KOPT-K1 (cell line): ENCODE results near the gene PHRF1.
A peak's percentile ranks its signal among the peaks of the same experiment; 100 is the strongest.

Experiments
- H3K27ac ChIP-seq: fragments of 200-600 bp; sonication (generic); 2 replicates; pipeline ENCODE4 v1.5.1; 2016; ENCODE audit warnings: antibody characterized with exemption, mild to moderate bottlenecking, low read depth, low read length; ENCODE audit not compliant: poor library complexity, severe bottlenecking
- H3K36me3 ChIP-seq: fragments of 200-600 bp; sonication (generic); 2 replicates; pipeline ENCODE4 v1.5.1; 2017; ENCODE audit warnings: antibody characterized with exemption, mild to moderate bottlenecking, low read length, moderate library complexity; ENCODE audit not compliant: insufficient read depth
- H3K9me3 ChIP-seq: fragments of 200-600 bp; sonication (generic); 2 replicates; pipeline ENCODE4 v1.5.1; 2017; ENCODE audit warnings: antibody characterized with exemption, low read length, mild to moderate bottlenecking; ENCODE audit not compliant: insufficient read depth, poor library complexity, severe bottlenecking

PHRF1 gene, protein sequence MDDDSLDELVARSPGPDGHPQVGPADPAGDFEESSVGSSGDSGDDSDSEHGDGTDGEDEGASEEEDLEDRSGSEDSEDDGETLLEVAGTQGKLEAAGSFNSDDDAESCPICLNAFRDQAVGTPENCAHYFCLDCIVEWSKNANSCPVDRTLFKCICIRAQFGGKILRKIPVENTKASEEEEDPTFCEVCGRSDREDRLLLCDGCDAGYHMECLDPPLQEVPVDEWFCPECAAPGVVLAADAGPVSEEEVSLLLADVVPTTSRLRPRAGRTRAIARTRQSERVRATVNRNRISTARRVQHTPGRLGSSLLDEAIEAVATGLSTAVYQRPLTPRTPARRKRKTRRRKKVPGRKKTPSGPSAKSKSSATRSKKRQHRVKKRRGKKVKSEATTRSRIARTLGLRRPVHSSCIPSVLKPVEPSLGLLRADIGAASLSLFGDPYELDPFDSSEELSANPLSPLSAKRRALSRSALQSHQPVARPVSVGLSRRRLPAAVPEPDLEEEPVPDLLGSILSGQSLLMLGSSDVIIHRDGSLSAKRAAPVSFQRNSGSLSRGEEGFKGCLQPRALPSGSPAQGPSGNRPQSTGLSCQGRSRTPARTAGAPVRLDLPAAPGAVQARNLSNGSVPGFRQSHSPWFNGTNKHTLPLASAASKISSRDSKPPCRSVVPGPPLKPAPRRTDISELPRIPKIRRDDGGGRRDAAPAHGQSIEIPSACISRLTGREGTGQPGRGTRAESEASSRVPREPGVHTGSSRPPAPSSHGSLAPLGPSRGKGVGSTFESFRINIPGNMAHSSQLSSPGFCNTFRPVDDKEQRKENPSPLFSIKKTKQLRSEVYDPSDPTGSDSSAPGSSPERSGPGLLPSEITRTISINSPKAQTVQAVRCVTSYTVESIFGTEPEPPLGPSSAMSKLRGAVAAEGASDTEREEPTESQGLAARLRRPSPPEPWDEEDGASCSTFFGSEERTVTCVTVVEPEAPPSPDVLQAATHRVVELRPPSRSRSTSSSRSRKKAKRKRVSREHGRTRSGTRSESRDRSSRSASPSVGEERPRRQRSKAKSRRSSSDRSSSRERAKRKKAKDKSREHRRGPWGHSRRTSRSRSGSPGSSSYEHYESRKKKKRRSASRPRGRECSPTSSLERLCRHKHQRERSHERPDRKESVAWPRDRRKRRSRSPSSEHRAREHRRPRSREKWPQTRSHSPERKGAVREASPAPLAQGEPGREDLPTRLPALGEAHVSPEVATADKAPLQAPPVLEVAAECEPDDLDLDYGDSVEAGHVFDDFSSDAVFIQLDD (N-terminal part only)

DNA sequence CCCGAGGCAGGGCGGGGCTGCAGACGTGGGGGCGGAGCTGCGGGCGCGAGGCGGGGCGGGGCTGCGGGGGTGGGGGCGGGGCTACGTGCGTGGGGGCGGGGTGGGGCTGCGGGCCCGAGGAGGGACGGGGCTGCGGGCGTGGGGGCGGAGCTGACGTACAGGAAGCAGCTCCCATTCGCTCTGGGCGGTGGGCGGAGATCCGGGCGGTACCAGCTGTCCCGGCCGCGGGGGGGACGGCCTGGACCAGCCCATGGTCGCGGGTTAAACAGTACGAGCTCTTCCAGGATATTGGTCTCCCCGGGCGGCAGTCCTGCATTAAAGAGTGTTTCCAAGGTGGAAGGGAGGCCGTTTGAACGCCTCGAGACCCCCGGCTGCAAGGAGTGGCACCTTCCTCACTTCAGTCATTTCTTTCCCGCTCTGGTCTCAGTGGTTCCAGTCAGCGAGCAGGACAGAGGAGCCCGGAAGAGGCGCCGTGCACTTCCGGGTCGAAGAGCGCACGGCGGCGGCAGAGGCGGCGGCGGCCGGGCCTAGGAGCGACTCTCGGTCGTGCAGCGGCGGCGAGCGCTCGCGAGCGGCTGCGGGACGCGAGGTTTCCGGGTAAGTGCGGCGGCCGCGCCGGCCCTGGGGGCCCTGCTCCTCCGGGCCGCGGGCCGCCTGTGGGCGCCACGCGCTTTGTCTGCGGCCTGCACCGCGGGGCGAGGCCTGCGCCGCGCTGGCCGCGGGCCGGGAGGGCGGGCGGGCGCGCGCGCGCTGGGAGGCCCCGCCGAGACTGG lies at the start of gene PHRF1:
PHRF1 (plus strand) TSS at position 475 of the 773 bp plus-strand sequence. CDS start 5,043 bp downstream, outside the sequence.
- Histone ChIP-seq H3K27ac (peak within 1 kb of the TSS; percentile 97), H3K36me3 (peaks cover 17% of the 10 kb centered on the region; the same call in 1 of the 2 replicates)

GRCh38 chr11:528166-528814 lies 48.0 kb upstream of the PHRF1 start:
- H3K36me3 ChIP-seq, result peaks cover 16% of the 10 kb centered on the region
- H3K9me3 ChIP-seq, result no peaks in the 10 kb centered on the region
- no peak overlapping the region for H3K27ac ChIP-seq

More for the DNA sequence above, at the start of gene PHRF1:
- H3K9me3 ChIP-seq, result no peaks in the 10 kb centered on the region

- H3K9me3 ChIP-seq, result no peaks in the 10 kb centered on the region
- peaks cover 24% of the 10 kb centered on the region for H3K36me3 ChIP-seq
- H3K27ac ChIP-seq, result no peak overlapping the region
Measured at GRCh38 chr11:528815-529727, 47.2 kb upstream of the PHRF1 start.

DNA sequence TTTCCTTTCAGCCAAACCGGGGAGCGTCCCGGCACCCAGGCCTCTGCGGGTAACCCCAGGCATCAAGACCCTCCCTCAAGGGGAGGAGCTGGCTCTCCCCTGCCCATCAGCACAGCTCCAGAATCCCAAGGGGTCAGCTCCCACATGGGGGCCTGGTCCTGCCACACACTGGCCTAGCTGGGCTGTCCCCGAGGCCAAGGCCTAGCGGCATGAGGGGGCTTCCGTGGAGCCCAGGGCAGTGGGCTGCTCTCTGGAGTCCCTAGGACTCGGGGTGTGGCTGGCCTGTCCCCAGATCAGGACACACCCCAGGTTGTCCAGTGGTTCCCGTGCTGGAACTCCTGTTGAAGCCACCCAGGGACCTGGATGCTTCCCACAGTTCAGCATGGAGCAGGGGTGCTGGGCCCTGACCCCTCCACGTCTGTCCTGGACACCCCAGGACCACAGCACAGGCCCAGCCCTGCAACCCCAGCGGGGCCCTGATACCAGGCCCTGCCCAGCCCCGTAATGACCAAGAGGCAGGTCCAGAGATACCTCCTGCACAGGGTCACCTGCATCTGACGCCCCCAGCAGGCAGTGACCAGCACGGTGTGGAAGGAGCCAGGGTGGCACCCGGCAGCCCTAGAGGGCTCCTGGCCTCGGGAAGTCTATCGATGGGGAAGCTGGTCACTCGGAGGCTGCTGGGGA lies 46.4 kb upstream of the PHRF1 start:
- no peaks in the 10 kb centered on the region for H3K9me3 ChIP-seq
- no peak overlapping the region for H3K27ac ChIP-seq
- H3K36me3 ChIP-seq, result peaks cover 24% of the 10 kb centered on the region

DNA sequence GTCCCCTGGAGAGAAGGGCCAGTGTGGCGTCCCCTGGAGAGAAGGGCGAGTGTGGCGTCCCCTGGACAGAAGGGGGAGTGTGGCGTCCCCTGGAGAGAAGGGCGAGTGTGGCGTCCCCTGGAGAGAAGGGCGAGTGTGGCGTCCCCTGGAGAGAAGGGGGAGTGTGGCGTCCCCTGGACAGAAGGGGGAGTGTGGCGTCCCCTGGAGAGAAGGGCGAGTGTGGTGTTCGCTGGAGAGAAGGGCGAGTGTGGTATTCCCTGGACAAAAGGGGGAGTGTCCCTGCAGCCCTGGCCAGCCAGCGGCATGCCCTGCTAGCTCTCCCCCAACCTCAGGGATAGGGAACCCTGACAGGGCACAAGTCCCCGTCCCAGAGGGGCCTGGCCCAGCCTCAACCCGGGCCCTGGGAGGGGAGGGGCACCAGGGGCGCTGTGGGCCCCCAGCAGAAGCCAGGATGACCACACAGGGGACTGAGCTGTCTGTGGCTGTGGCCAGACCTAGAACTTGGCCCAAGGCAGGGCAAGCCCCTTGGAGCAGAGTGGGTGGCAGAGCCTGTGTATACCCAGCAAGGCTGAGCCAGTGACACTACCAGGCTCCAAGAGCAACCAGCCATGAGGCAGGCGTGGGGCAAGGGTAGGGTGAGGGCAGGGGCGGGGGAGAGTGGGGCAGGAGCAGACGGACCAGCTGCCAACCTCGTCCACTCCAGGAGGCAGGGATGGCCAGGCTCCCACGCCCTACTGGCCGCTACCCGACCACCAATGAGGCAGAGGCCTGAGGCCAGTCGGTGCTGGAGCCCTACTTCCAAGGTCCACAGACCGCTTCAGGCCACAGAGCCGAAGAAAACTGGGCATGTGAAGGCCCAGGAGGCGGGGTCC lies 45.1 kb upstream of the PHRF1 start:
- H3K36me3 ChIP-seq, result peaks cover 24% of the 10 kb centered on the region
- no peaks in the 10 kb centered on the region for H3K9me3 ChIP-seq
- no peak overlapping the region for H3K27ac ChIP-seq

DNA sequence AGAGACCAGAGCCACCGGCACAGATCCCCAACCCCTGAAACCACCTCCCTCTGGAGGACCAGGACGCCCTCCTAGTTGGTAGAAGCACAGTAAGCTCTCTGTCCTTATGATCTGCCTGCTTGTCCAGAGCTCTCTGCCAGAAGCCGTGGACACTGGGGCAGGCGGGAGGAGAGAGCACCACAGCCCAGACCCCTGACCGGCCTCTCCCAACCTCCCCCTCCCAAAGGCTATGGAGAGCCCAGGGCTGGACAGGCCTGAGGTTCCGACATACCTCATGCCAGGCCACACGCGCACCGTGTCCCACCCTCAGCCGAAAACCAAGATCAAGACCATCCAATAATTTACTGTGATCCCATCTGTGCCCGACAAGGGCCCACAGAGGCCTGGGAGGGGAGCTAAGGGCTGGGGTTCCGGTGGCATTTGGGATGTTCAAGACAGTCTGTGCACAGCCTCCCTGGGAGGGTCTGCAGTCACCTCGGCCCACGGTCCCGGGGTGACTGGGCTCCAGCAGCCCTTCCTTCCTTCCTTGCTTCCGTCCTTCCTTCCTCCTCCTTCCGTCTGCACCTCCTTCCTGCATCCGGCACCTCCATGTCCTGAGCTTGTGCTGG lies 44.2 kb upstream of the PHRF1 start:
- no peak overlapping the region for H3K27ac ChIP-seq
- peaks cover 24% of the 10 kb centered on the region for H3K36me3 ChIP-seq
- H3K9me3 ChIP-seq, result no peaks in the 10 kb centered on the region

GRCh38 chr11:532527-532985 lies 43.7 kb upstream of the PHRF1 start:
- Histone ChIP-seq H3K27ac (no peak overlapping the region), H3K9me3 (no peaks in the 10 kb centered on the region), H3K36me3 (peaks cover 24% of the 10 kb centered on the region)

DNA sequence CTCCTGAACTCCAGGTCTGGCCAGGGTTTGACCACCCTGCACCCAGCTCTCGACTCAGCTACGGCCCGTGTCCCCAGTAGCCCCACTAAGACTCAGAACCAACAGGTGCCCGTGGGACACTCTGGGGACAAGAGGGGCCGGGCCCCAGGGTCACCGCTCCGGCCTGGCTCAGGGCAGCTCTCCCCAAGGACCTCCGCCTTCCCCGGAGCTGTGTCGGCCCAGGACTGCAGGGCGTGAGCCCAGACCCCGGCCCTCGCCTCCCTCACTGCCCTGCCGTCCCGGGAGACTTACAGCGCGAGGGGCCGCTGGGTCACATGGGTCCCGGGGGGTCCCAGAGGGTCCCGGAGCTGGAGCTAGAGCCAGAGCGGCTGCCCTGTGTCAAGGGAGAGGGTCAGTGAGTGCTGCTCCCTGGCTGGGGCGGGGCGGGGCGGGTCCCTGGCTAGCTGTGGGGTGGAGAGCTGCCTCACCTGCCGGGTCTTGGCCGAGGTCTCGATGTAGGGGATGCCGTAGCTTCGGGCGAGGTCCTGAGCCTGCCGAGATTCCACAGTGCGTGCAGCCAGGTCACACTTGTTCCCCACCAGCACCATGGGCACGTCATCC lies 43.2 kb upstream of the PHRF1 start:
- Histone ChIP-seq H3K27ac (no peak overlapping the region), H3K36me3 (peaks cover 24% of the 10 kb centered on the region), H3K9me3 (no peaks in the 10 kb centered on the region)

- Histone ChIP-seq H3K36me3 (peaks cover 24% of the 10 kb centered on the region), H3K27ac (no peak overlapping the region), H3K9me3 (no peaks in the 10 kb centered on the region)
Measured at GRCh38 chr11:533586-534395, 42.5 kb upstream of the PHRF1 start.

- H3K36me3 ChIP-seq, result peaks cover 24% of the 10 kb centered on the region
- no peaks in the 10 kb centered on the region for H3K9me3 ChIP-seq
- peak overlapping the region; percentile 60 for H3K27ac ChIP-seq
Measured at GRCh38 chr11:534396-535209, 41.7 kb upstream of the PHRF1 start.
